Astrocyte of the cerebellum (primary cell): Measurements from ENCODE around the gene MARK4.

Experiments
- DNase-seq: peaks from one replicate; pipeline ENCODE4 v3.0.0-alpha.2; 2011; ENCODE audit warnings: low read depth
- H3K4me3 ChIP-seq: 2 replicates; pipeline ENCODE4 v1.5.1; 2011; ENCODE audit warnings: mild to moderate bottlenecking, low read depth, low read length, moderate library complexity
- in situ Hi-C: cut with HindIII; loops from 2 replicates; pipeline ENCODE4 v1.10.0; 2017; ENCODE audit warnings: low sequenced_read_pairs
- TF ChIP-seq, protein P1 (sequence below): IDR thresholded peaks from 2 replicates; pipeline ENCODE4 v1.5.1; 2012; ENCODE audit warnings: low read length, low read depth, moderate library complexity, mild to moderate bottlenecking; ENCODE audit errors: missing control alignments

Gene MARK4

DNA sequence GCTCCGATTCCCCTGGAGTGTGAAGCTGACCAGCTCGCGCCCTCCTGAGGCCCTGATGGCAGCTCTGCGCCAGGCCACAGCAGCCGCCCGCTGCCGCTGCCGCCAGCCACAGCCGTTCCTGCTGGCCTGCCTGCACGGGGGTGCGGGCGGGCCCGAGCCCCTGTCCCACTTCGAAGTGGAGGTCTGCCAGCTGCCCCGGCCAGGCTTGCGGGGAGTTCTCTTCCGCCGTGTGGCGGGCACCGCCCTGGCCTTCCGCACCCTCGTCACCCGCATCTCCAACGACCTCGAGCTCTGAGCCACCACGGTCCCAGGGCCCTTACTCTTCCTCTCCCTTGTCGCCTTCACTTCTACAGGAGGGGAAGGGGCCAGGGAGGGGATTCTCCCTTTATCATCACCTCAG, 51.3 kb downstream of the MARK4 start:
- no peak for DNase-seq
- no peak overlapping the region for H3K4me3 ChIP-seq
- in situ Hi-C loops: no loop called here
- TF ChIP-seq, protein P1, sequence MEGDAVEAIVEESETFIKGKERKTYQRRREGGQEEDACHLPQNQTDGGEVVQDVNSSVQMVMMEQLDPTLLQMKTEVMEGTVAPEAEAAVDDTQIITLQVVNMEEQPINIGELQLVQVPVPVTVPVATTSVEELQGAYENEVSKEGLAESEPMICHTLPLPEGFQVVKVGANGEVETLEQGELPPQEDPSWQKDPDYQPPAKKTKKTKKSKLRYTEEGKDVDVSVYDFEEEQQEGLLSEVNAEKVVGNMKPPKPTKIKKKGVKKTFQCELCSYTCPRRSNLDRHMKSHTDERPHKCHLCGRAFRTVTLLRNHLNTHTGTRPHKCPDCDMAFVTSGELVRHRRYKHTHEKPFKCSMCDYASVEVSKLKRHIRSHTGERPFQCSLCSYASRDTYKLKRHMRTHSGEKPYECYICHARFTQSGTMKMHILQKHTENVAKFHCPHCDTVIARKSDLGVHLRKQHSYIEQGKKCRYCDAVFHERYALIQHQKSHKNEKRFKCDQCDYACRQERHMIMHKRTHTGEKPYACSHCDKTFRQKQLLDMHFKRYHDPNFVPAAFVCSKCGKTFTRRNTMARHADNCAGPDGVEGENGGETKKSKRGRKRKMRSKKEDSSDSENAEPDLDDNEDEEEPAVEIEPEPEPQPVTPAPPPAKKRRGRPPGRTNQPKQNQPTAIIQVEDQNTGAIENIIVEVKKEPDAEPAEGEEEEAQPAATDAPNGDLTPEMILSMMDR: no peak

- in situ Hi-C loops: no loop called here
- H3K4me3 ChIP-seq: no peak overlapping the region
- no peak for DNase-seq
- TF ChIP-seq, protein P1: no peak
Measured at GRCh38 chr19:45303269-45304060, 52.4 kb downstream of the MARK4 start.

DNA sequence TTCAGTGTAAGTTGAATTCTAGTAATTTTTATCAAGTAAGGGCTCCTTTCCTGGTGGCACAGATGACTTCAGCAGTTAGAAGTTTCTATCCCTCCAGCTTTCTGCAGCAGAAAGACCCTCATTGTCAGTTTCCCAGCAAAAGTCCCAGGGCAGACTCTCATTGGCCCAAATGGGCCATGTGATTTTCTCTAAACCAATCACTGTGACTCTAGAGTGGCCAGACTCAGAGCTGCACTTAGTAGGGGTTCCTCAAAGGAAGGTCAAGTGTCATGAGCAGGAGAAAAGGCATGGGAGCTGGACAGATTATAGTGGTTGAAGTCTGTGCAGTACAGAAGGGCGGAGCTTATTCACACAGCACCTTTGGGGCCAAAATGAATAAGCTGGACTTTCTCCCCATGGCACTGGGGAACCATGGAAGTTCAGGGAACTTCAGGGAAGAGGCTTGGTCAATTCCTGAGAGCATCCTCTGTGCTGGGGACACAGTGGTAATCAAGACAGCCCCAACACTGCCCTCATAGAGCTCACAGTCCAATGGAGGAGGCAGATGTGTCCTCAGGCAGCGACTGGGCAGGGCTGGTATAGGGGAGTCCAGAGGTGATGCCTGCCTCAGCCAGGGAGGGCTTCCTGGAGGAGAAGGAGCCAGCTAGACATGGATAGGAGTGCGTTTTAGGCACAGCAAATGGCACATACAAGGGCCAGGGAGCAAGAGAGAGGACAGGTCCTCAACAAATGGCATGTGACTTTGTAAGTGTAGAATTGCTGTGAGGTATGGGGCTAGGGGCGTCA, 53.3 kb downstream of the MARK4 start:
- TF ChIP-seq, protein P1: no peak
- H3K4me3 ChIP-seq: no peak overlapping the region
- no peak for DNase-seq
- in situ Hi-C loops: no loop called here

DNA sequence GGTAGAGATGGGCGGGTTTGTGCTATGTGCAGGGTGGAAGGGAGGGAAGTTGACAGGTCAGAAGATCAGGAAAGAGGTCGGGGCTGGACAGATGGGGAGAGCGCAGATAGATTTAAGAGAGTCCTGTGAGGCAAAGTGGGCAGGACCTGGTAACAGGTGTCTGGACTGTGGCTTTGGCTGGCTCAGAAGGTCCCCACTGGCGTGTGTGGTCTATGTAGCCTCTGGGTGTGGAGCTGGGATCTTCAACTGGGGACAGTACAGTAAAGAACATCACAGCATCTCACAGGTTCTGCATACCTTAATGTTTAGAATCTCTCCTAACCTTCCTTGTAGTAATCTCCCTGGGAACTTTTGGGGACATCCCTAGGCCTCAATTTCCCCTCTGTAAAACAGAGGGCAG, 53.9 kb downstream of the MARK4 start:
- in situ Hi-C loops: no loop called here
- no peak for DNase-seq
- H3K4me3 ChIP-seq: no peak overlapping the region
- TF ChIP-seq, protein P1: no peak

GRCh38 chr19:45305421-45305820, 54.4 kb downstream of the MARK4 start:
- TF ChIP-seq, protein P1: no peak
- H3K4me3 ChIP-seq: no peak overlapping the region
- DNase-seq: no peak
- in situ Hi-C loops: no loop called here

DNA sequence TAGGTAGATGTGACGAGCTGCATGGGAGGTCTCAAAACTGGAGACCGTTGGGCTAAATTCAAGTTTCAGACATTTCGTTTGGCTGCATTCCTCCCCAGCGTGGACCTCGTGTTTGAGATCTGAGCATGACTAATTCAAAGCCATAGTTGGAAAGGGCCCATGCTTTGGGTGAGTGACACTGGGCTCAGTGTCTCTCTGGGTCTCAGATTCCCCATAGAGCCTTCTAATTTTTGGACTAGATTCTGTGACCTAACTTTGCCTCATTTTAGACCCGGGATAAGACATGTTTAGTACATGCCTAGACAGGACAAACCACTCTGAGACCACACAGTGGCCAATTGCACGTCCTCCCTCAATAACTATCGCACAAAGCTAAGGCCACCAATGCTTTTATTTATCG, 55.0 kb downstream of the MARK4 start:
- in situ Hi-C loops: no loop called here

More for the DNA sequence above, 55.0 kb downstream of the MARK4 start:
- TF ChIP-seq, protein P1: no peak
- DNase-seq: no peak
- H3K4me3 ChIP-seq: no peak overlapping the region
